Gastroesophageal sphincter (tissue), 4 donors: ENCODE data around the gene IGSF6. TPM values are rescaled to one million over a fixed set of nuclear protein-coding genes. Genes with fewer than 3 reads are reported as not detected.
A peak's percentile ranks its signal among the peaks of the same experiment; 100 is the strongest.
"Not testable (repeated sequence)": the region's sequence is repeated elsewhere in the genome, so short reads cannot be mapped to it uniquely, and the experiment has no call there.

Source experiments
- ATAC-seq: fragments of 150-250 bp; one replicate; pipeline ENCODE4 v1.9.1; 2016; ENCODE audit warnings: mild to moderate bottlenecking, moderate library complexity
- H3K27ac ChIP-seq, 4 donors: fragments of 200-600 bp; sonication (generic) in 3 of 4; 1 replicate in 3 of 4; 2 replicates in 1 of 4; pipeline ENCODE4 v1.5.1; 2016 to 2019
- H3K27me3 ChIP-seq: fragments of 200-600 bp; sonication (generic); one replicate; pipeline ENCODE4 v1.5.1; 2019
- H3K36me3 ChIP-seq, 2 donors: fragments of 200-600 bp; sonication (generic); one replicate each; pipeline ENCODE4 v1.5.1; 2019; ENCODE audit warnings: control low read depth in 1 of 2
- H3K4me1 ChIP-seq, 3 donors: fragments of 200-600 bp; sonication (generic); 1 replicate in 2 of 3; 2 replicates in 1 of 3; pipeline ENCODE4 v1.5.1; 2016 to 2019; ENCODE audit warnings: control low read depth in 2 of 3
- H3K4me3 ChIP-seq, 2 donors: fragments of 200-600 bp; sonication (generic); one replicate each; pipeline ENCODE4 v1.5.1; 2019; ENCODE audit warnings: mild to moderate bottlenecking in 1 of 2, moderate library complexity in 1 of 2
- H3K9me3 ChIP-seq, 3 donors: fragments of 200-600 bp; sonication (generic); one replicate each; pipeline ENCODE4 v1.5.1; 2017 to 2019; ENCODE audit warnings: control low read depth in 2 of 3
- EP300 ChIP-seq: sonication (generic); formaldehyde crosslinking; IDR thresholded peaks from one replicate; pipeline ENCODE4 v1.6.1; 2017; ENCODE audit warnings: antibody characterized with exemption, mild to moderate bottlenecking
- POLR2A ChIP-seq, 2 donors: fragments of 450-650 bp; IDR thresholded peaks; one replicate each; pipeline ENCODE4 v1.6.1; 2017; ENCODE audit warnings: antibody characterized with exemption in 2 of 2, mild to moderate bottlenecking in 2 of 2, moderate library complexity in 1 of 2
- POLR2AphosphoS5 ChIP-seq: sonication (generic); formaldehyde crosslinking; IDR thresholded peaks from one replicate; pipeline ENCODE4 v1.6.1; 2017; ENCODE audit warnings: antibody characterized with exemption
- WGBS, 2 donors: methylation state at CpG; one replicate each; pipeline ENCODE4 v1.1.5; 2018; ENCODE audit warnings: low coverage in 1 of 2; 5-methylcytosine and 5-hydroxymethylcytosine counted together
- total RNA-seq, 4 donors: library from RNA; depleted of rRNA; stranded (reverse); fragments of >200 nt; gene quantifications; one replicate each; pipeline ENCODE4 v1.1.0, GENCODE V29; 2016
- TF ChIP-seq, protein P1 (sequence below), 4 experiments: fragments of 200-600 bp in 2 of 4; fragments of 450-650 bp in 2 of 4; sonication (generic) in 1 of 4; IDR thresholded peaks; one replicate each; pipeline ENCODE4 v1.5.1; 2017 to 2019; ENCODE audit warnings: antibody characterized with exemption in 4 of 4, mild to moderate bottlenecking in 2 of 4, moderate library complexity in 2 of 4

The IGSF6 gene
- total RNA-seq, 4 donors from 2014 or later, result 0.62 to 5.0 (median 1.4) TPM; not detected in 1

DNA sequence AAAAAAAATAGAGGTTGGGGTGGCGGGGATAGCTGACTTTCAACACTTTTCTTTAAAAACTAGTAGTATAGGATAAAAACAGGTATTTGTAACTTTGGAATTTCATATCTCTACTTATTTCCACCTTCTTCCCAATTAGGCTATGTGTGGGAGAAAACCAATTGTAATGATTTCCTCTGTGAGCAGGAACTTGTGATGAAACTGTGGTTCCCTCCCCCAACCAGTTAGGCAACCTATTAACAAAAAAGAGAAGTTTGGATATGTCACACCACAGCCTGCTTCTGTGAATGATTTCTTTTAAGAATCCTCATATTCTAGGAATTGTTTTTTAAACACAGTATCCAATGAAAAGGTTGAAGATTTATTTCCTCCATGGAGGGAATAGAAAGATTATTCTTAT is 1.9 kb downstream of the IGSF6 start:
- H3K4me3 ChIP-seq, result no peak overlapping the region
- peaks cover 0 to 20% (median 0%) of the 10 kb centered on the region in 3 donors for H3K4me1 ChIP-seq
- peaks cover 0 to 8% of the 10 kb centered on the region in 2 donors for H3K36me3 ChIP-seq
- H3K27ac ChIP-seq, result no peak overlapping the region
- WGBS, 2 donors, result 85 to 100% methylated on average over 1 of the region's 1 CpG
- TF ChIP-seq, protein P1, sequence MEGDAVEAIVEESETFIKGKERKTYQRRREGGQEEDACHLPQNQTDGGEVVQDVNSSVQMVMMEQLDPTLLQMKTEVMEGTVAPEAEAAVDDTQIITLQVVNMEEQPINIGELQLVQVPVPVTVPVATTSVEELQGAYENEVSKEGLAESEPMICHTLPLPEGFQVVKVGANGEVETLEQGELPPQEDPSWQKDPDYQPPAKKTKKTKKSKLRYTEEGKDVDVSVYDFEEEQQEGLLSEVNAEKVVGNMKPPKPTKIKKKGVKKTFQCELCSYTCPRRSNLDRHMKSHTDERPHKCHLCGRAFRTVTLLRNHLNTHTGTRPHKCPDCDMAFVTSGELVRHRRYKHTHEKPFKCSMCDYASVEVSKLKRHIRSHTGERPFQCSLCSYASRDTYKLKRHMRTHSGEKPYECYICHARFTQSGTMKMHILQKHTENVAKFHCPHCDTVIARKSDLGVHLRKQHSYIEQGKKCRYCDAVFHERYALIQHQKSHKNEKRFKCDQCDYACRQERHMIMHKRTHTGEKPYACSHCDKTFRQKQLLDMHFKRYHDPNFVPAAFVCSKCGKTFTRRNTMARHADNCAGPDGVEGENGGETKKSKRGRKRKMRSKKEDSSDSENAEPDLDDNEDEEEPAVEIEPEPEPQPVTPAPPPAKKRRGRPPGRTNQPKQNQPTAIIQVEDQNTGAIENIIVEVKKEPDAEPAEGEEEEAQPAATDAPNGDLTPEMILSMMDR (IDR thresholded peaks at IDR 0.05), result no peak
- TF ChIP-seq POLR2AphosphoS5 (no peak), EP300 (no peak), POLR2A (IDR thresholded peaks at IDR 0.05) (no peak)
- no peaks in the 10 kb centered on the region for H3K27me3 ChIP-seq
- no peaks in the 10 kb centered on the region for H3K9me3 ChIP-seq
- ATAC-seq, result no peak

DNA sequence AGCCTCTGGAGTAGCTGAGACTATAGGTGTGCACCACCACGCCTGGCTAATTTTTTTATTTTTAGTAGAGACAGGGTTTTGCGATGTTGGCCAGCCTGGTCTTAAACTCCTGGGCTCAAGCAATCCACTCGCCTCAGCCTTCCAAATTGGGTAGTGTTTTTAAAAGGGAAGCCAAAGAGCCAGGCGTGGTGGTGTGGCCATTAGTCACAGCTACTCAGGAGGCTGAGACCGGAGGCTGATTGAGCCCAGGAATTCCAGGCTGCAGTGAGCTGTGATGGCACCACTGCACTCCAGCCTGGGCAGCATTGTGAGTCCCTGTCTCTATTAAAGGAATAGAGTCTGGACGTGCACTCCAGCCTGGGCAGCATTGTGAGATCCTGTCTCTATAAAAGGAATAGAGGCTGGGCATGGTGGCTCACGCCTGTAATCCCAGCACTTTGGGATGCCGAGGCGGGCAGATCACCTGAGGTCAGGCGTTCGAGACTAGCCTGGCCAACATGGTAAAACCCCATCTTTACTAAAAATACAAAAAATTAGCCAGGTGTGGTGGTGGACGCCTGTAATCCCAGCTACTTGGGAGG is 2.5 kb downstream of the IGSF6 start:
- 92 to 93% methylated on average over 3 to 11 of the region's 12 CpGs for WGBS, 2 donors
- H3K9me3 ChIP-seq, H3K27me3 ChIP-seq, ATAC-seq, H3K27ac ChIP-seq, H3K4me3 ChIP-seq, H3K36me3 ChIP-seq: not testable (repeated sequence)
- H3K4me1 ChIP-seq, result peaks cover 0 to 24% (median under 1%) of the 10 kb centered on the region in 3 donors

DNA sequence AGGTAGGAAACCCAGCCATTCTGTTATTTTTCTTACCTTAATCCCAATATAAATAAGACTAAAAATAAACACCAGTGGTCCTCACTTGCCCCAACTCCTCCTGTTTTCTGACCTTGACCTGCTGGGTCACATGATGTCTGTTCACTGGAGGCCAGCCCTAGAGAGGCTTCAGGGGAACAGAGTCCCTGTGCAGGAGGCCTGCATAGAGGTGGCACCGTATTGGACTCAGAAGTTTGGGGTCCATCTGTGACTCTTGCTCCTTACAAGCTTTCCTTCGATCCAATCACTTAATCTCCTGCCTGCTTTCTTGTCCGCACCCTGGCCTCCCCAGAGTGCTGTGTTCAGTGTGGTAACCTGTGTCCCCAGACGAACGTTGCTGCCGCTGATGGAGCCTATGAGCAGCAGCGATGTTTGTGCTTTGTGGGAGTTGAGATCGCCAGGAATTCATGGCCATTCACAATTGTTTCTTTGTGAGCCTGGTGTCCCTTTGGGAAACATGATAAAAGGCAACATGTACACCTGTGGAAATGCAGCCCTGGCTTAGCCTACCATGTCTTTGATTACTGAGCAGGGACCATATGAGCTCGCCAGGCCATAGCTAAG is 4.7 kb downstream of the IGSF6 start:
- H3K27ac ChIP-seq, result no peak overlapping the region

DNA sequence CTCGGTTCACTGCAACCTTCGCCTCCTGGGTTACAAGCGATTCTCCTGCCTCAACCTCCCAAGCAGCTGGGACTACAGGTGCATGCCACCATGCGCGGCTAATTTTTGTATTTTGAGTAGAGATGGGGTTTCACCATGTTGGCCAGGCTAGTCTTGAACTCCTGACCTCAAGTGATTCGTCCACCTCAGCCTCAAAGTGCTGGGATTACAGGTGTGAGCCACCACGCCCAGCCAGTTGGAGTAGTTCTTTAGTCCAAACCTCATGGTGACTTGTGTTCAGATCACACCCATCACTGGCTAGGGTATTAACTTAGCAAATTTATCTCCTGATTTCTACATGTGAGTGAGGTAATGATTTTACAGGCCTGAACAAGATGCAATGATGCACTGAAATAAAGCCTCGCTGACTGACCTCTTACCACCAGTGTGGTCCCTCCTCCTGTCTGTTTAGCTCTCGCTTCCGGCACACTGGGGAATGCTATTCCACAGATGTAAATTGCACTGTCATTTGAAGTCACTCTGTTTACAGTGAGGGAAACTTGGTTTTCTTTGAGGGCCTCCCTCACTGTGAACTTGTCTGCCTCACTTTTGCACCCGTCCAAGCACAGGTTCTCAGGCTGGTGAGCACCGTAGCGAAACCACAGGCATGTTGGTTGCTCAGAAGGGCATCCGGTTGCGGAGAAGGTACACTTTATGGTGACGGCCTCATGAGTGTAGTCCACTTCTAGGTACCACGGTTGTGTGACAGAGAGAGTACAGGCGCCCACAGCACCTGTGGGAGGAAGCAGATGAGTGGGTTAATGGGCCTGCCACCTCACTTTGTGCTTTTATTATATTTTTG is 5.5 kb downstream of the IGSF6 start:
- Histone ChIP-seq H3K4me3 (no peak overlapping the region), H3K9me3 (no peaks in the 10 kb centered on the region), H3K27ac (no peak overlapping the region), H3K4me1 (peaks cover 0 to 43% (median 4%) of the 10 kb centered on the region in 3 donors), H3K27me3 (no peaks in the 10 kb centered on the region), H3K36me3 (no peaks in the 10 kb centered on the region)
- 88 to 96% methylated on average over 3 to 11 of the region's 18 CpGs for WGBS, 2 donors
- TF ChIP-seq EP300 (no peak), POLR2A (IDR thresholded peaks at IDR 0.05) (no peak), POLR2AphosphoS5 (no peak)
- TF ChIP-seq, protein P1 (IDR thresholded peaks at IDR 0.05), result no peak
- no peak for ATAC-seq

More for the DNA sequence above, 4.7 kb downstream of the IGSF6 start:
- H3K27me3 ChIP-seq, result no peaks in the 10 kb centered on the region
- TF ChIP-seq POLR2AphosphoS5 (no peak), EP300 (no peak), POLR2A (IDR thresholded peaks at IDR 0.05) (no peak)
- TF ChIP-seq, protein P1 (IDR thresholded peaks at IDR 0.05), result no peak
- H3K36me3 ChIP-seq, result no peaks in the 10 kb centered on the region
- no peak for ATAC-seq
- 85% methylated on average over 9 of the region's 9 CpGs; no CpG with 5 or more reads in 1 of the 2 donors for WGBS, 2 donors
- H3K4me1 ChIP-seq, result peaks cover 0 to 40% (median 4%) of the 10 kb centered on the region in 3 donors
- H3K4me3 ChIP-seq, result no peak overlapping the region
- no peaks in the 10 kb centered on the region for H3K9me3 ChIP-seq

DNA sequence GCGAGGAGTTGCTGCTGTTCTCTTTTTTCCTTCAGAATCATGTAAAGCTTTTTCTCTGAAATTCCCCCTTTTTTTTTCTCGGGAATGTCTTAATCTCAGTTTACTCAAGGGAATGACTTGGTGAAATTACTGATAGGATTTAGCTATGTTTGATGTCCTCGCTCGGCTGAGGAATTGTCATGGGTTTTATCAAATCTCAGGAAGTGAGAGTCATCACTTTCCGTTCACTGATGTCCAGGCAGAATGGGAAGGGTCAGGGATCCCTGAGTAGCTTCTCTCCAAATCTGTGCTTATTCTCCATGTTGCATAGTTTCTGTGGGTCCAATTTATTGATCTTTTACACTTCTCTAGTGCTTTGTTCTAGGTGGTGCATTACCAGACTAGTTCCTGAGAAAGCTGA is 6.3 kb downstream of the IGSF6 start:
- ATAC-seq, result no peak

More for the DNA sequence above, 6.3 kb downstream of the IGSF6 start:
- no peak overlapping the region for H3K4me3 ChIP-seq
- TF ChIP-seq POLR2A (IDR thresholded peaks at IDR 0.05), result no peak
- no peak for TF ChIP-seq EP300
- TF ChIP-seq, protein P1 (IDR thresholded peaks at IDR 0.05), result no peak
- no peak for TF ChIP-seq POLR2AphosphoS5
- no peaks in the 10 kb centered on the region for H3K9me3 ChIP-seq
- peak overlapping the region in 2 of 4 donors; percentile 7 to 59 for H3K27ac ChIP-seq
- H3K4me1 ChIP-seq, result peaks cover 0 to 43% (median 4%) of the 10 kb centered on the region in 3 donors
- H3K27me3 ChIP-seq, result no peaks in the 10 kb centered on the region
- 27 to 90% methylated on average over 2 to 5 of the region's 5 CpGs for WGBS, 2 donors
- H3K36me3 ChIP-seq, result no peaks in the 10 kb centered on the region
